ENCODE data around the gene GGNBP2. TPM values are rescaled to one million over a fixed set of nuclear protein-coding genes. Genes with fewer than 3 reads are reported as not detected.

The GGNBP2 gene
- total RNA-seq: 10 to 100 TPM; 41.6 to 55.8 (median 54.2) TPM

GRCh38 chr17:36544307-36545076, at the start of gene GGNBP2:
TSS of gene GGNBP2 (plus strand) at chr17:36544919. CDS start at chr17:36545725, 806 bp downstream.
- intact Hi-C loops (cut with DNase I): loop anchor here (2.0 kb wide), 1 partner anchor 56 kb away; the partner anchor contains the start of gene MRM1
- Histone ChIP-seq H3K27ac (replicated peaks in 1 of 4) (peak within 1 kb of the TSS; percentile 100), H3K4me3 (peak within 1 kb of the TSS; percentile 98 to 100 (median 100)), H3K9me3 (no peaks in the 10 kb centered on the region), H3K36me3 (peaks cover 0 to 5% (median 2%) of the 10 kb centered on the region in 4 donors), H3K27me3 (no peaks in the 10 kb centered on the region), H3K4me1 (peaks cover 39 to 51% (median 49%) of the 10 kb centered on the region in 4 donors)
- DNase-seq (ENCODE audit: extremely low spot score): peak; percentile 98
- WGBS: 0% methylated on average over 16 of the region's 71 CpGs
- TF ChIP-seq POLR2A (IDR thresholded peaks at IDR 0.05; ENCODE audit: low read depth) (peak; percentile 72), CTCF (IDR thresholded peaks at IDR 0.05) (no peak), POLR2AphosphoS5 (IDR thresholded peaks at IDR 0.05) (peak; percentile 91 to 98)

- Histone ChIP-seq H3K4me1 (peaks cover 0 to 7% (median 3%) of the 10 kb centered on the region in 4 donors), H3K27ac (replicated peaks in 1 of 4) (no peak overlapping the region), H3K36me3 (peaks cover 47 to 83% (median 75%) of the 10 kb centered on the region in 4 donors), H3K4me3 (no peak overlapping the region), H3K27me3 (no peaks in the 10 kb centered on the region), H3K9me3 (no peaks in the 10 kb centered on the region)
- TF ChIP-seq CTCF (IDR thresholded peaks at IDR 0.05): no peak
- no peak for TF ChIP-seq POLR2A (IDR thresholded peaks at IDR 0.05; ENCODE audit: low read depth)
- no peak for TF ChIP-seq POLR2AphosphoS5 (IDR thresholded peaks at IDR 0.05)
- no peak for TF ChIP-seq EP300 (IDR thresholded peaks at IDR 0.05)
- 96% methylated on average over 3 of the region's 3 CpGs for WGBS
- DNase-seq (ENCODE audit: extremely low spot score): no peak
- intact Hi-C loops (cut with DNase I): no loop called here
Measured at GRCh38 chr17:36495076-36495578, 49.6 kb upstream of the GGNBP2 start.

GRCh38 chr17:36496018-36496789, 48.5 kb upstream of the GGNBP2 start:
- H3K27me3 ChIP-seq: no peaks in the 10 kb centered on the region
- intact Hi-C loops (cut with DNase I): no loop called here
- no peaks in the 10 kb centered on the region for H3K9me3 ChIP-seq
- DNase-seq (ENCODE audit: extremely low spot score): no peak
- peaks cover 47 to 92% (median 80%) of the 10 kb centered on the region in 4 donors for H3K36me3 ChIP-seq
- no peak overlapping the region for H3K27ac ChIP-seq (replicated peaks in 1 of 4)
- H3K4me1 ChIP-seq: peaks cover 0 to 4% (median 2%) of the 10 kb centered on the region in 4 donors
- no peak overlapping the region for H3K4me3 ChIP-seq
- no peak for TF ChIP-seq CTCF (IDR thresholded peaks at IDR 0.05)
- TF ChIP-seq POLR2AphosphoS5 (IDR thresholded peaks at IDR 0.05): no peak
- no peak for TF ChIP-seq EP300 (IDR thresholded peaks at IDR 0.05)
- no peak for TF ChIP-seq POLR2A (IDR thresholded peaks at IDR 0.05; ENCODE audit: low read depth)
- WGBS: 92% methylated on average over 9 of the region's 9 CpGs

GRCh38 chr17:36498155-36498554, 46.6 kb upstream of the GGNBP2 start:
- Histone ChIP-seq H3K27me3 (no peaks in the 10 kb centered on the region), H3K4me3 (no peak overlapping the region), H3K4me1 (peaks cover 0 to 4% (median 0%) of the 10 kb centered on the region in 4 donors), H3K36me3 (peaks cover 41 to 91% (median 71%) of the 10 kb centered on the region in 4 donors), H3K9me3 (no peaks in the 10 kb centered on the region), H3K27ac (replicated peaks in 1 of 4) (no peak overlapping the region)
- TF ChIP-seq CTCF (IDR thresholded peaks at IDR 0.05) (no peak), POLR2AphosphoS5 (IDR thresholded peaks at IDR 0.05) (no peak), POLR2A (IDR thresholded peaks at IDR 0.05; ENCODE audit: low read depth) (no peak), EP300 (IDR thresholded peaks at IDR 0.05) (no peak)
- intact Hi-C loops (cut with DNase I): no loop called here
- 76% methylated on average over 8 of the region's 9 CpGs for WGBS
- no peak for DNase-seq (ENCODE audit: extremely low spot score)

All from esophagus muscularis mucosa (tissue), 4 donors.